ENCODE measurements around the gene SPSB2.
A peak's percentile ranks its signal among the peaks of the same experiment; 100 is the strongest.
"Not testable (repeated sequence)": the region's sequence is repeated elsewhere in the genome, so short reads cannot be mapped to it uniquely, and the experiment has no call there.

Gene SPSB2

DNA sequence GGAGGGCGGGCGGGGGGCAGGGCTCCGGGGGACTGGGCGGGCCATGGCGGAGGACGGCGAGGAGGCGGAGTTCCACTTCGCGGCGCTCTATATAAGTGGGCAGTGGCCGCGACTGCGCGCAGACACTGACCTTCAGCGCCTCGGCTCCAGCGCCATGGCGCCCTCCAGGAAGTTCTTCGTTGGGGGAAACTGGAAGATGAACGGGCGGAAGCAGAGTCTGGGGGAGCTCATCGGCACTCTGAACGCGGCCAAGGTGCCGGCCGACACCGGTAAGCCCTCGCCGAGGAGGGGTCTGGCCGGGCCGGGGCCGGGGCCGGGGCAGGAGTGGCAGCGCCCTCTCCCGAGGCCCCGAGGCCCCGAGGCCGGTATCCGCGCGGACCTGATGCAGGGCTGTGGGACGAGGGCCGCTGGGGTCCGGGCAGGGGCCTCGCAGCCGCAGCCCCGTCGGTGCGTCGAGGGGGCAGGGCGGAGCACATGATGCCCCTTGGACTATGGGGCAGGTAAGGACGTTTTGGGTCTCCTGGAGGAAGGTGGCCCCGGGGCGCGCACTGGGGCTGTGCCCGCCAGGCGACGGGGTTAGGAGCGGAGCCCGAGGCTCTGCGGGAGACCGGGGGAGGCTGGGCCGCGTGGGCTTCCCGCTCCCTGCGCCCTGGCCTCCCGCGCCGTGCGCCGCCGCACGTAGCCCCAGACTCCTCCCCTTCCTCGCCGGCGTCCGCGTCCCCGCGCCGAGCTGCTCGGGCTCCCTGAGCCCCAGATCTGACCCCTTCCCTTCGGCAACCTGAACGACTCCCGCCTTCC is 5.5 kb downstream of the SPSB2 start, which contains the start of gene TPI1:
Gene TPI1 (plus strand): TSS at position 119 of the 798 bp plus-strand sequence. CDS start 36 bp downstream, at position 155.
- DNase-seq (ENCODE audit: low spot score) (peak; percentile 82), ATAC-seq (ENCODE audit: low read depth) (peak; percentile 57)
- H3K9me3 ChIP-seq (ENCODE audit: severe bottlenecking): no peaks in the 10 kb centered on the region
- peaks cover 59% of the 10 kb centered on the region for H3K36me3 ChIP-seq (ENCODE audit: low read depth)
- peak within 1 kb of the TSS; percentile 88 for H3K27ac ChIP-seq (ENCODE audit: poor library complexity, severe bottlenecking)
- H3K4me3 ChIP-seq (ENCODE audit: severe bottlenecking): peak within 1 kb of the TSS; percentile 97
- no peaks in the 10 kb centered on the region for H3K27me3 ChIP-seq (ENCODE audit: insufficient read depth, poor library complexity, severe bottlenecking)
- peaks cover 6% of the 10 kb centered on the region for H3K4me1 ChIP-seq (ENCODE audit: insufficient read depth, poor library complexity, severe bottlenecking)
- no peak for TF ChIP-seq CTCF (IDR thresholded peaks at IDR 0.05; ENCODE audit: poor library complexity, severe bottlenecking)

GRCh38 chr12:6866920-6867412 is 6.1 kb downstream of the SPSB2 start:
- DNase-seq (ENCODE audit: low spot score) (no peak), ATAC-seq (ENCODE audit: low read depth) (peak; percentile 1; the same call in 2 of the 3 replicates)
- no peak for TF ChIP-seq CTCF (IDR thresholded peaks at IDR 0.05; ENCODE audit: poor library complexity, severe bottlenecking)
- Histone ChIP-seq H3K4me3 (ENCODE audit: severe bottlenecking) (peak overlapping the region; percentile 97), H3K36me3 (ENCODE audit: low read depth) (peaks cover 66% of the 10 kb centered on the region), H3K27me3 (ENCODE audit: insufficient read depth, poor library complexity, severe bottlenecking) (no peaks in the 10 kb centered on the region), H3K27ac (ENCODE audit: poor library complexity, severe bottlenecking) (peak overlapping the region; percentile 88), H3K4me1 (ENCODE audit: insufficient read depth, poor library complexity, severe bottlenecking) (peaks cover 6% of the 10 kb centered on the region), H3K9me3 (ENCODE audit: severe bottlenecking) (no peaks in the 10 kb centered on the region)

DNA sequence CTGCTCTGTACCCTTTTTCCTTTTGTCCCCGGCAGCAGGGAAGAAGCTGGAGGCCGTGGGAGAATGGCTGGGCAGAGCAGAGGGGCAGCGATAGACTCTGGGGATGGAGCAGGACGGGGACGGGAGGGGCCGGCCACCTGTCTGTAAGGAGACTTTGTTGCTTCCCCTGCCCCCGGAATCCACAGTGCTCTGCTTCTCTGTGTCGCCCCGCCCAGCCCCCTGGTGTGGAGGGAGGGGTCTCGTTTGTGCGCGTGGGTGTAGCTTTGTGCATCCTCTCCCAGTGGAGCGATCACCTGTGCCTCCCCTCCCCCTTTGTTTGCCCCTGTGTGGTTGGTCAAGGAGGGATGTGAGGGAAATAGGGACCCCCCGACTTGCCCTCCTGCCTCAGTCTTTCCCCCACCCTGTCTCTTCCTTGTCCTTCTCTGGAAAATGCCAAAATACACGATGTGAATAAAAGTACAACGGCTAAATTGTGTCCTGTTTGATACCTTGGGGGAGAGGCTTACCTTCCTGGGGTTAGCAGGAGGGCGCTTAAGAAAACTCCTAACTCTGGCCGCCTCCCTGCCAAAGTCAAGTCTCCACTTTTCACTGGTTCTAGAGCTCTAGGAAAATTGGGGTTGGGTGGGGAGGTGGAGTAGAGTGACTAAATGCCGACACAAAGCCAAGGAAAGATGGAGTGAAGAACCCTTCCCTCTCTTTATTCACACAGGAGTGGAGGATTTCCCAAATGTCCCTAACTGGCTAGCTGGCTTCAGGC is 6.8 kb downstream of the SPSB2 start:
- peak overlapping the region; percentile 88 for H3K27ac ChIP-seq (ENCODE audit: poor library complexity, severe bottlenecking)
- H3K27me3 ChIP-seq (ENCODE audit: insufficient read depth, poor library complexity, severe bottlenecking): no peaks in the 10 kb centered on the region
- H3K9me3 ChIP-seq (ENCODE audit: severe bottlenecking): no peaks in the 10 kb centered on the region
- ATAC-seq (ENCODE audit: low read depth) (no peak), DNase-seq (ENCODE audit: low spot score) (no peak)
- TF ChIP-seq CTCF (IDR thresholded peaks at IDR 0.05; ENCODE audit: poor library complexity, severe bottlenecking): no peak
- H3K4me1 ChIP-seq (ENCODE audit: insufficient read depth, poor library complexity, severe bottlenecking): peaks cover 6% of the 10 kb centered on the region
- H3K4me3 ChIP-seq (ENCODE audit: severe bottlenecking): no peak overlapping the region
- peaks cover 66% of the 10 kb centered on the region for H3K36me3 ChIP-seq (ENCODE audit: low read depth)

GRCh38 chr12:6865307-6865706 is 7.8 kb downstream of the SPSB2 start:
- H3K9me3 ChIP-seq (ENCODE audit: severe bottlenecking); H3K27me3 ChIP-seq (ENCODE audit: insufficient read depth, poor library complexity, severe bottlenecking): not testable (repeated sequence)

GRCh38 chr12:6863586-6864321 is 9.3 kb downstream of the SPSB2 start:
- no peak for DNase-seq (ENCODE audit: low spot score)

More at GRCh38 chr12:6865307-6865706, 7.8 kb downstream of the SPSB2 start:
- not testable (repeated sequence) for DNase-seq (ENCODE audit: low spot score); ATAC-seq (ENCODE audit: low read depth); H3K27ac ChIP-seq (ENCODE audit: poor library complexity, severe bottlenecking); H3K4me3 ChIP-seq (ENCODE audit: severe bottlenecking); H3K4me1 ChIP-seq (ENCODE audit: insufficient read depth, poor library complexity, severe bottlenecking)
- H3K36me3 ChIP-seq (ENCODE audit: low read depth): peaks cover 58% of the 10 kb centered on the region

More at GRCh38 chr12:6863586-6864321, 9.3 kb downstream of the SPSB2 start:
- ATAC-seq (ENCODE audit: low read depth): no peak
- TF ChIP-seq CTCF (IDR thresholded peaks at IDR 0.05; ENCODE audit: poor library complexity, severe bottlenecking): no peak
- Histone ChIP-seq H3K27me3 (ENCODE audit: insufficient read depth, poor library complexity, severe bottlenecking) (no peaks in the 10 kb centered on the region), H3K27ac (ENCODE audit: poor library complexity, severe bottlenecking) (no peak overlapping the region), H3K9me3 (ENCODE audit: severe bottlenecking) (no peaks in the 10 kb centered on the region), H3K36me3 (ENCODE audit: low read depth) (peaks cover 52% of the 10 kb centered on the region), H3K4me1 (ENCODE audit: insufficient read depth, poor library complexity, severe bottlenecking) (peaks cover under 1% of the 10 kb centered on the region), H3K4me3 (ENCODE audit: severe bottlenecking) (no peak overlapping the region)

Measured in RWPE2 (cell line).